IMR-90 (cell line): ENCODE results near the gene KCNIP3. TPM values are rescaled to one million over a fixed set of nuclear protein-coding genes. Genes with fewer than 3 reads are reported as not detected.

ENCODE experiments used
- ATAC-seq: fragments of 200-7000 bp; cut with Tn5 transposase; 2 replicates; pipeline ENCODE4 v1.9.1; 2020; ENCODE audit warnings: low read depth, mild to moderate bottlenecking, moderate library complexity
- BruUV-seq: library from RNA; stranded (reverse); fragments of 400-500 nt; replicated peaks from 2 replicates; lab custom pipeline; 2021; lab: Mats Ljungman, UMichigan
- CTCF ChIA-PET: fragments of 300-600 bp; formaldehyde crosslinking; extraction: SDS; loops from one replicate; lab custom pipeline; 2021; ENCODE audit warnings: antibody characterized with exemption; lab: Yijun Ruan, JAX
- POLR2A ChIA-PET: fragments of 300-600 bp; sonication (Branson Sonifier 250); formaldehyde crosslinking; loops from one replicate; lab custom pipeline; 2022; ENCODE audit warnings: antibody characterized with exemption; ENCODE audit not compliant: unreplicated experiment; lab: Charles Lee
- DNase-seq: peaks from one replicate; pipeline ENCODE4 v3.0.0; 2013
- H2AFZ ChIP-seq: replicated peaks from 2 replicates; pipeline ENCODE3; 2013; ENCODE audit warnings: low read length, mild to moderate bottlenecking; ENCODE audit not compliant: poor library complexity
- H2AK5ac ChIP-seq: 2 replicates; pipeline ENCODE4 v1.6.1; 2013; ENCODE audit warnings: low read depth, low read length, inconsistent platforms
- H2AK9ac ChIP-seq: replicated peaks from 2 replicates; pipeline ENCODE3; 2013; ENCODE audit warnings: mild to moderate bottlenecking, low read depth, low read length, moderate library complexity; ENCODE audit not compliant: poor library complexity
- H2BK120ac ChIP-seq: 2 replicates; pipeline ENCODE4 v1.6.1; 2013; ENCODE audit warnings: low read depth, low read length, inconsistent platforms
- H2BK15ac ChIP-seq: 3 replicates; pipeline ENCODE4 v1.6.1; 2013; ENCODE audit warnings: low read depth, low read length, inconsistent platforms
- H2BK20ac ChIP-seq: 2 replicates; pipeline ENCODE4 v1.6.1; 2013; ENCODE audit warnings: low read depth, mild to moderate bottlenecking, inconsistent platforms, low read length, moderate library complexity
- H2BK5ac ChIP-seq: 2 replicates; pipeline ENCODE4 v1.6.1; 2013; ENCODE audit warnings: mild to moderate bottlenecking, low read depth, low read length, inconsistent platforms; ENCODE audit not compliant: poor library complexity, severe bottlenecking
- H3K14ac ChIP-seq: replicated peaks from 2 replicates; pipeline ENCODE4 v1.6.1; 2013; ENCODE audit warnings: low read depth, low read length, inconsistent platforms
- H3K18ac ChIP-seq: 2 replicates; pipeline ENCODE4 v1.6.1; 2013; ENCODE audit warnings: low read depth, low read length, control low read depth
- H3K23ac ChIP-seq: 2 replicates; pipeline ENCODE4 v1.6.1; 2013; ENCODE audit warnings: low read depth, low read length, inconsistent platforms
- H3K27ac ChIP-seq: 2 replicates; pipeline ENCODE4 v1.5.1; 2013; ENCODE audit warnings: mild to moderate bottlenecking, control low read depth, low read length; ENCODE audit not compliant: insufficient read depth
- H3K27me3 ChIP-seq: 2 replicates; pipeline ENCODE4 v1.6.1; 2013; ENCODE audit warnings: low read length; ENCODE audit not compliant: control insufficient read depth, insufficient read depth
- H3K36me3 ChIP-seq: 2 replicates; pipeline ENCODE4 v1.6.1; 2013; ENCODE audit warnings: low read length, mixed read lengths; ENCODE audit not compliant: control insufficient read depth, insufficient read depth
- H3K4ac ChIP-seq: 2 replicates; pipeline ENCODE4 v1.6.1; 2013; ENCODE audit warnings: low read depth, low read length, inconsistent platforms
- H3K4me1 ChIP-seq: 2 replicates; pipeline ENCODE4 v1.6.1; 2013; ENCODE audit warnings: low read length, mixed read lengths; ENCODE audit not compliant: control insufficient read depth, insufficient read depth
- H3K4me2 ChIP-seq: 2 replicates; pipeline ENCODE4 v1.6.1; 2013; ENCODE audit warnings: low read depth, mild to moderate bottlenecking, control low read depth, low read length, moderate library complexity
- H3K4me3 ChIP-seq: 2 replicates; pipeline ENCODE4 v1.5.1; 2013; ENCODE audit warnings: low read depth, mild to moderate bottlenecking, control low read depth, low read length, moderate library complexity; ENCODE audit not compliant: insufficient read depth
- H3K56ac ChIP-seq: 2 replicates; pipeline ENCODE4 v1.6.1; 2013; ENCODE audit warnings: low read length, inconsistent platforms; ENCODE audit not compliant: insufficient read depth; ENCODE audit errors: extremely low read depth
- H3K79me1 ChIP-seq, 2 experiments: 2 replicates each; pipeline ENCODE4 v1.6.1; 2013; ENCODE audit warnings: low read length in 2 of 2, inconsistent platforms in 1 of 2, low read depth in 1 of 2
- H3K9ac ChIP-seq: 2 replicates; pipeline ENCODE4 v1.6.1; 2013; ENCODE audit warnings: low read depth, low read length, control low read depth
- H3K9me1 ChIP-seq: 2 replicates; pipeline ENCODE4 v1.6.1; 2013; ENCODE audit warnings: low read length, inconsistent platforms; ENCODE audit not compliant: insufficient read depth
- H3K9me3 ChIP-seq: 2 replicates; pipeline ENCODE4 v1.6.1; 2013; ENCODE audit warnings: low read length; ENCODE audit not compliant: control insufficient read depth, insufficient read depth
- H4K20me1 ChIP-seq: 2 replicates; pipeline ENCODE4 v1.6.1; 2013; ENCODE audit warnings: low read length, inconsistent platforms; ENCODE audit not compliant: insufficient read depth
- H4K5ac ChIP-seq: 2 replicates; pipeline ENCODE4 v1.6.1; 2013; ENCODE audit warnings: mild to moderate bottlenecking, low read depth, low read length, control low read depth
- H4K8ac ChIP-seq, 2 experiments: 2 replicates each; pipeline ENCODE4 v1.6.1; 2013; ENCODE audit warnings: low read depth in 2 of 2, low read length in 2 of 2, control low read depth in 1 of 2, inconsistent platforms in 1 of 2
- H4K91ac ChIP-seq: 2 replicates; pipeline ENCODE4 v1.6.1; 2013; ENCODE audit warnings: low read depth, low read length, inconsistent platforms; ENCODE audit not compliant: insufficient read depth
- BHLHE40 ChIP-seq: fragments of 150-350 bp; IDR thresholded peaks from 2 replicates; pipeline ENCODE4 v1.6.1; 2016; ENCODE audit warnings: mild to moderate bottlenecking, low read depth, low read length
- CEBPB ChIP-seq: IDR thresholded peaks from 2 replicates; pipeline ENCODE4 v1.6.1; 2012; ENCODE audit warnings: low read depth, low read length, improper control_type of control experiment
- CHD1 ChIP-seq: IDR thresholded peaks from 2 replicates; pipeline ENCODE4 v1.6.1; 2012; ENCODE audit warnings: low read depth, low read length, improper control_type of control experiment
- CTCF ChIP-seq: conservative IDR thresholded peaks from 2 replicates; pipeline ENCODE4 v1.5.1; 2012; ENCODE audit warnings: mild to moderate bottlenecking, low read depth, low read length, improper control_type of control experiment
- ELK1 ChIP-seq: fragments of 150-350 bp; IDR thresholded peaks from 2 replicates; pipeline ENCODE4 v1.6.1; 2016; ENCODE audit warnings: low read depth, mild to moderate bottlenecking, low read length, moderate library complexity, borderline replicate concordance
- FOS ChIP-seq: fragments of 150-350 bp; IDR thresholded peaks from 2 replicates; pipeline ENCODE4 v1.6.1; 2016; ENCODE audit warnings: low read depth, low read length
- MAFK ChIP-seq: IDR thresholded peaks from 2 replicates; pipeline ENCODE4 v1.6.1; 2012; ENCODE audit warnings: low read depth, low read length, improper control_type of control experiment
- MAZ ChIP-seq: IDR thresholded peaks from 2 replicates; pipeline ENCODE4 v1.6.1; 2012; ENCODE audit warnings: low read depth, mild to moderate bottlenecking, low read length, improper control_type of control experiment, moderate library complexity, borderline replicate concordance
- NFE2L2 ChIP-seq: fragments of 150-350 bp; IDR thresholded peaks from 2 replicates; pipeline ENCODE4 v1.6.1; 2016; ENCODE audit warnings: low read depth, mild to moderate bottlenecking, low read length
- POLR2A ChIP-seq: IDR thresholded peaks from 2 replicates; pipeline ENCODE4 v1.6.1; 2012; ENCODE audit warnings: mild to moderate bottlenecking, low read depth, low read length
- RAD21 ChIP-seq: IDR thresholded peaks from 2 replicates; pipeline ENCODE4 v1.6.1; 2012; ENCODE audit warnings: low read length, improper control_type of control experiment
- RCOR1 ChIP-seq: IDR thresholded peaks from 2 replicates; pipeline ENCODE4 v1.6.1; 2012; ENCODE audit warnings: mild to moderate bottlenecking, low read length, improper control_type of control experiment; ENCODE audit not compliant: insufficient replicate concordance
- RFX5 ChIP-seq: IDR thresholded peaks from 2 replicates; pipeline ENCODE4 v1.8.0; 2012; ENCODE audit warnings: low read depth, mild to moderate bottlenecking, low read length, moderate library complexity
- SMC3 ChIP-seq: fragments of 150-350 bp; IDR thresholded peaks from 2 replicates; pipeline ENCODE4 v1.6.1; 2016; ENCODE audit warnings: low read depth, mild to moderate bottlenecking, antibody characterized with exemption, low read length, moderate library complexity
- WGBS, 2 experiments: methylation state at CpG; one replicate each; pipeline versions ENCODE4 v1.1.5 to v1.1.7; 2013; ENCODE audit warnings: missing lambda C conversion rate in 2 of 2; ENCODE audit not compliant: insufficient read length in 1 of 2; ENCODE audit errors: extremely low coverage in 2 of 2; 5-methylcytosine and 5-hydroxymethylcytosine counted together
- dilution Hi-C: fragments of 300-500 bp; cut with HindIII; formaldehyde crosslinking; loops from one replicate; pipeline ENCODE4 v1.14.3; 2018; ENCODE audit warnings: low sequenced_read_pairs; ENCODE audit not compliant: unreplicated experiment
- in situ Hi-C: fragments of 300-500 bp; cut with MboI; formaldehyde crosslinking; loops from 3 replicates; pipeline ENCODE4 v1.14.3; 2019; ENCODE audit warnings: low sequenced_read_pairs, inconsistent platforms, mixed read lengths
- intact Hi-C: fragments of 100-400 bp; cut with micrococcal nuclease; formaldehyde crosslinking; loops from 2 replicates; pipeline ENCODE4 v1.10.0; 2022
- polyA plus RNA-seq, 3 experiments: library from polyadenylated mRNA; depleted of rRNA; stranded (reverse); fragments of >200 nt; gene quantifications; 2 replicates each; pipeline ENCODE4 v1.2.3, GENCODE V29; 2012; ENCODE audit warnings: low replicate concordance in 1 of 3
- total RNA-seq: library from RNA; depleted of rRNA; stranded (reverse); fragments of >200 nt; gene quantifications from 2 replicates; pipeline ENCODE4 v1.2.3, GENCODE V29; 2012
- TF ChIP-seq, protein P1 (sequence below): fragments of 150-350 bp; IDR thresholded peaks from 2 replicates; pipeline ENCODE4 v1.6.1; 2017; ENCODE audit warnings: mild to moderate bottlenecking, antibody characterized with exemption, low read length, low read depth

The KCNIP3 gene
- total and polyA plus RNA-seq, 2 of the 4 experiments (the other 2 are of a cell fraction): 0.72 to 1.4 TPM

DNA sequence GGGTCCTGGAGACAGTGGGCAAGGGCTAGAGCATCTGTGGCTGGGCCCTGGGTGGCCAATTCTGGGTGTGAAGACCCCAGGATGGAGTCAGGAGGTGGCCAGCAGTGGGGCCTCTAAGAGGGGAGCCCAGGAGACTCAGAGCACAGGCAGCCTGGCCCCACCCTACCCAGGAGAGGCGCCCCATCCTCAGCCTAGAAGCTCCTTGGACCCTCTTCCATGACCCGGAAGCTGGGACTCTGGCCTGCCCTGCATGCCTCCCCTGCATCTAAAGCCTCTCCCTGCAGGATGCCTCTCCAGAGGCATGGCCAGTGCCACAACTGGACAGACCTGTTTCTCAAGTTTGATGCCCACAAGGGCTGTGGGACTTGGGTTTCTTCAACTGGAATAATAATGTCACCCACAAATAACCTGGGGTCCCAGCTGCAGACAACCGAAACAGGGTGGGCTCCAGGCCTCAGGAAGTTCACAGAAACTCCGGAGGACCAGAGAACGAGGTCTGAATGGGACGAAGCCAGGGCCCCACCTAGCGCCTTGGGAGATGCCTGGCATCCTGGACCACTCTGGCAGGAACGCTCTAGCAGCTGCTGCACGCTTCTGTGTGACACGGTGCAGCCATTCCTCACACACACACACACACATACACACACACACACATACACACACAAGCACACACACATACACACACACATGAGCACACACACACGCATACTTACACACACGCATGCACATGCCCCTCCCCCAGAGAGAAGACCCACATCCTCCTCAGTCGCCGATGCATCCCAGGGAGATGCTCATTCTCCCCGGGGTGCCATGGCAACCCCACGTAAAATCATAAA lies 16.4 kb downstream of the KCNIP3 start:
- Histone ChIP-seq H3K4me1 (peaks cover 9% of the 10 kb centered on the region; the same call in 1 of the 2 replicates), H2BK20ac (no peak overlapping the region), H2AK9ac (no peak overlapping the region), H2AFZ (no peak overlapping the region), H3K4me3 (no peak overlapping the region), H3K79me1 (no peaks in the 10 kb centered on the region), H3K23ac (no peak overlapping the region), H3K18ac (no peak overlapping the region), H2BK15ac (no peak overlapping the region), H3K27ac (no peak overlapping the region), H3K27me3 (peaks cover 2% of the 10 kb centered on the region; the same call in 1 of the 2 replicates), H4K91ac (no peak overlapping the region), H4K20me1 (no peaks in the 10 kb centered on the region), H4K8ac (no peak overlapping the region), H3K4me2 (no peak overlapping the region), H2BK120ac (no peak overlapping the region), H3K14ac (no peak overlapping the region), H4K5ac (no peak overlapping the region), H3K9ac (no peak overlapping the region), H3K36me3 (no peaks in the 10 kb centered on the region), H3K56ac (no peak overlapping the region), H3K9me3 (no peaks in the 10 kb centered on the region), H2BK5ac (no peak overlapping the region), H3K9me1 (no peaks in the 10 kb centered on the region), H3K4ac (no peak overlapping the region), H2AK5ac (no peak overlapping the region)
- POLR2A ChIA-PET: no interaction called here
- CTCF ChIA-PET: no interaction called here
- DNase-seq: no peak
- dilution Hi-C loops (no loop called here), intact Hi-C loops (loop anchor here (2.0 kb wide), 1 partner anchor 121 kb away; no protein-coding TSS in a partner anchor), in situ Hi-C loops (no loop called here)
- no peak for ATAC-seq
- no TSS peak for BruUV-seq
- 60% methylated on average over 1 of the region's 16 CpGs; no CpG with 5 or more reads in 1 of the 2 experiments for WGBS, 2 experiments
- TF ChIP-seq CEBPB (no peak), CTCF (no peak), MAFK (no peak), BHLHE40 (no peak), ELK1 (no peak), CHD1 (no peak), RCOR1 (no peak), MAZ (no peak), RAD21 (no peak), POLR2A (no peak), RFX5 (no peak), NFE2L2 (no peak), SMC3 (no peak), FOS (no peak)
- TF ChIP-seq, protein P1, sequence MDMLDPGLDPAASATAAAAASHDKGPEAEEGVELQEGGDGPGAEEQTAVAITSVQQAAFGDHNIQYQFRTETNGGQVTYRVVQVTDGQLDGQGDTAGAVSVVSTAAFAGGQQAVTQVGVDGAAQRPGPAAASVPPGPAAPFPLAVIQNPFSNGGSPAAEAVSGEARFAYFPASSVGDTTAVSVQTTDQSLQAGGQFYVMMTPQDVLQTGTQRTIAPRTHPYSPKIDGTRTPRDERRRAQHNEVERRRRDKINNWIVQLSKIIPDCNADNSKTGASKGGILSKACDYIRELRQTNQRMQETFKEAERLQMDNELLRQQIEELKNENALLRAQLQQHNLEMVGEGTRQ: no peak
